ENCODE data around the gene GRB10. TPM values are rescaled to one million over a fixed set of nuclear protein-coding genes. Genes with fewer than 3 reads are reported as not detected.
A peak's percentile ranks its signal among the peaks of the same experiment; 100 is the strongest.

Gene GRB10
- total RNA-seq, 1 donor = 65.2 TPM

DNA sequence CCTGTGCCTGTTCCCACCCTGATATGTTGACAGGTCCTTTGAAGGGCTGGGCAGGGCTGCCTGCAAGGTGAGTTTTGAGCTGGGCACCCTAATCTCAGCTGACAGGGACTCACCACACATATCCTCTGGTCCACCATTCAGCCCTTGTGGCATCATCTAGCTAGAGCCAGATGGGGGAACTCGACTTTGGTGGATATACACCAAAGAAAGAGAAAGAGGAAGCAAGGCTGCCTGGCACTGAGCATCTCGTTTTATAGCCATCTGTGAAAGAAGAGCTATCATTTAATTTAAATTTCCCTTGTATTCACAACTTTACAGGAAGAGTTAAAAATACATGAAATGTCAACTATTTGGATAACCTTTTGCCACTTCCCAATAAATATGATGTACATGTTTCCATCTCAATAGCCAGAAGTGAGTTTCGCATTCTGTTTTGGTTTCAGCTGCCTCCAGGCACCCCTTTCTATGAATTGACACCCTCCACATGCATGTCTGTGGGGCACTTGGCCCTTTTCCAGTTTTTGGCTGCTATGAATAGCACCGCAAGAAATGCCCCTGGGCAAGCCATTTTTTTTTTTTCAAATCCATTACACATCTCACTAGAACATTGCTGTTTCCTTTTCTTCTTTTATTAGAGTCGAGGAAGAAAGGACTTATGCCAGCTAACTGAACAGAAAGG is 22.9 kb upstream of the GRB10 start:
- peak in 1 of 3 donors; percentile 72 for DNase-seq (ENCODE audit: low read depth in 2 of 3, low spot score in 2 of 3)

DNA sequence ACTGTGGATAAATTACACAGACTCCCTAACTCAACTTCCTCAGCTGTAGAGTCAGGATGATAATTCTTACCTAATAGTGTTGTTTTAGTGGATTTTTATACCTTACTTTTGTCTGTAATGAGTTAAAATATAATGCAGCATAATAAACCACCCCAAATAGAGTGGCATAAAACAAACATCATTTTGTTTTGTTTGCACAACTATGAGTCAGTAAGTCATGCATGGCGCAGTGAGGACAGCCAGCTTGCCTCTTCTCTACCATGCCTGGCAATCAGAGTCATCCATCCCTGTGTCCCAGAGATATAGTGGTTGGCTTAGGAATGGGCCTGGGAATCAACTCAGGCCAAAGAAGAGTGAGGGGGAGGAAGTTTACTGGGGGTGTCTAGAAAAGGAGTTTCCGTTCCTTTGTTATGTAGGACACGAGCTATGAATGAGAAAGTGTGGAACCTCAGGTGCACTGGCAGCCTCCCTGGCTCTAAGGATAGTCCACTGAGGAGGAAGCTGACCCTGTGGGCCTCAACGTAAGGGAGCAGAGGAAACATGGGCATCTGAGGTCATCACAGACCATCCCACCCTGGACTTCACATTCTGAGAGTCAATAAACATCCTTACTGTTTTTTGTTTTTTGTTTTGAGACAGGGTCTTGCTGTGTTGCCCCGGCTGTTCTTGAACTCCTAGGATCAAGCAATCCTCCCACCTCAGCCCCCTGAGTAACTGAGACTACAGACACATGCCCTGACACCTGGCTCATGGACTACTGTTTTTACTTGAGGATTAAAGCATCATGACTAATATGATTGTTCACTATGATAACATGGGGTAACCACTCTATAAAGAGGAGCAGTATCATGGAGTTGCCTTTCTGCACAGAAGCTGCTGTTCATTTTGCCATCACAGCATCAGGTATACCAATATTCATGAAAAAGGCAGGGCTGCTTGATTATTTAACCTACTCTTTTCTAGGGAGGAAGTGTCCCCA is 21.0 kb upstream of the GRB10 start:
- DNase-seq (ENCODE audit: low read depth in 2 of 3, low spot score in 2 of 3) = no peak

- DNase-seq (ENCODE audit: low read depth in 2 of 3, low spot score in 2 of 3) = no peak
Measured at GRCh38 chr7:50801907-50802306, 19.2 kb upstream of the GRB10 start.

GRCh38 chr7:50799873-50800272 is 17.2 kb upstream of the GRB10 start:
- DNase-seq (ENCODE audit: low read depth in 2 of 3, low spot score in 2 of 3) = no peak

GRCh38 chr7:50798126-50798525 is 15.4 kb upstream of the GRB10 start:
- no peak for DNase-seq (ENCODE audit: low read depth in 2 of 3, low spot score in 2 of 3)

GRCh38 chr7:50795831-50796230 is 13.1 kb upstream of the GRB10 start:
- DNase-seq (ENCODE audit: low read depth in 2 of 3, low spot score in 2 of 3) = peak in 1 of 3 donors; percentile 36

GRCh38 chr7:50795253-50795652 is 12.6 kb upstream of the GRB10 start:
- no peak for DNase-seq (ENCODE audit: low read depth in 2 of 3, low spot score in 2 of 3)

DNA sequence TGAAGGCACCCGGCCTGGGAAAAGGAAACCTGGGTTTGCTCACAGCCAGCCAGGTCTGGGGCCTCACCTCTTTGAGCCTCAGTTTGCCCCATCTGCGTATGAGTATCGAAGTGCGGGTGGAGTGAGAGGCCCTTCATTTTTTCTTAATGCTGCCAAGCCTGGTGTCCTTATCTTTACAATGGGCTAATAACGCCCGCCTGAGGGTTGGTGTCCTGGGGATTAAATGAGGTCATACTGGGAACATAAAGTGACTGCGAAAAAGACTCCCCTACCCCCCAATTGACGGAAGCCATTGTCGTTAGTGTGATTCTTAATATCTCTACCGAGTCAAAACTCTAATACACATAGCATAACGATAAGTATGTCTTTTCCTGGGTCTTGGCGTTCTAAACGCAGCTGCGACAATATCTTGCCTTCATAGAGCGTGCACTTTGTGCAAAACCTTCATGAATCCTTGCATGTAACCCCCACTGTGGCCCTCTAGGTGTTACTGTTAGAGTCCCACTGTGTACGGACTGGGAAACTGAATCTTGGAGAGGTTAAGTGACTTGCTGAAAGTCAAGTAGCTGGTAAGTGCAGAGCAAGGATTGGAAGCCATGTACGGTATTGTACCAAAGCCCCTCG is 11.4 kb upstream of the GRB10 start:
- DNase-seq (ENCODE audit: low read depth in 2 of 3, low spot score in 2 of 3) = no peak

DNA sequence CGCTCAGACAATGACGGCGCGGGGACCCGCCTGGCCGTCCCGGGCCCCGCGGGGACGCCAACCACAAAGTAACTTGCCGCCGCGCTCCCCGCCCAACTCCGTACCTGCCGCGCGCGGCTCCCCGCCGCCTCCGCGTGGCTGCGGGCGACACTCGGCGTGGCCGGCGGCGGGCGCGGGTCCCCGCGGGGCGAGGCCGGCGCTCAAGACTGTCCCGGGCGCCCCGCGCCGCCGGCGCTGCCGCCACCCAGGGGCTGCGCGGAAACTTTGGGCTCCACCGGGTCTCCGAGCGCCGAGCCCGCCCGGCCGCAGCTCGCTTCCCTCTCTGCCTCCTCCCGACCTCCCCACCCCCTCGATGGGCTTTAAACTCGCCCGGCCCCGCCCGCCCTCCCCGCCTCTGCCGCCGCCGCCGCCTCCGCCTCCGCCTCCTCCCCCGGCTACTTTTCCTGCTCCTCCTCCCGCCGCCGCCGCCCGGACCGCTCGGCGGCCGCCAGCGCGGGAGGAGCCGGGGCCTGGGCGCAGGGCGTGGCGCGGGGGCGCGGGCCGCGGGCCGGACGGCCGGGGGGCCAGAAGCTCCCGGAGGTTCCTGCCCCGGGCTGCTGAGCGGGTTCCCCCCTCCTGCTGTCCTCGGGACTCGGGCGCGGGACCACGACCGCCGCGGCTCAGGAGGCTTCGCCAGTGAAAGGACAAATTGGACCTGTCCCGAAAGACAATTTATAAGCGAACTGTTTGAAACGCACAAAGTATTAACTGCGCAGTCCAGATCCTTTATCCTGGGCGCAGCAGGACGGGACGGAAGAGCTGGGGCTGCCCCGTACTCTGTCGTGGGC is 10.6 kb upstream of the GRB10 start:
- peak in 2 of 3 donors; percentile 66 to 71 for DNase-seq (ENCODE audit: low read depth in 2 of 3, low spot score in 2 of 3)

DNA sequence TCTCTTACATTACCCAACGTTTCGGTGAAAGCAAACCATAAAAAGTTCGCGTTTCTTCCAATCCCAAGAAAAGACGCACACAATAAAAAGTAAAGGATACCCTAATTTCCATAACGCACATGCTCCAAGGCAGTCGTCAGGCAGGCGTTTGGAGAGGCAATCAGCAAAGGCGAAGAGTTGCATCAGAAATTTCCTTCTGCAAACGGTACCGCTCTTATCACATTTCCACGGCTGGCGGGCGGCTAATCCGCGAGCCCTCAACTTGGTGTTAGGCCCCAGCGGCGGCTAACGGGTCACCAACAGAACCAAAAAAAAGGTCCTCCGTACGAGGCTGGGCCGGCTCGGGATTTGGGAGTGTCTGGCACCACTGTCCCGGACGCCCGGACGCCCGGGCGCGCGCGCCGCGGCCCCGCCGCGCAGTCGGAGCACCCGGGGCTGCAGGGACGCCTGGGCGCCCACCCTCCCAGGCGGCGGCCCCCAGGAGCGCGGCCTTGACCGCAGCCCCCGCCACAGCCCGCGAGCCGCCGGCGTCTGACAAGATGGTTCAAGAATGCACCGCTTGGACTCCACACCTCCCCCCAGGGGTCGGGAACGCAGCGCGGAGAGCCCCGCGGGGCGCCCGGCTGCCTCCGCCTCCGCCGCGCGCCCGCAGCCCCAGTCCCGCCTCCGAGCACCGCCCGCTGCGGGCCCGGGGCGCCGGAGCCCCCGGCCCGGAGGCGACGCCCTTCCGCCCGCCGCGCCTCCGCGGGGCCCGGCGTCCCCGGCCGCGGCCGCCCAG is 9.8 kb upstream of the GRB10 start:
- peak in 2 of 3 donors; percentile 49 to 51 for DNase-seq (ENCODE audit: low read depth in 2 of 3, low spot score in 2 of 3)

GRCh38 chr7:50791938-50792341 is 9.2 kb upstream of the GRB10 start:
- peak in 1 of 3 donors; percentile 31 for DNase-seq (ENCODE audit: low read depth in 2 of 3, low spot score in 2 of 3)

DNA sequence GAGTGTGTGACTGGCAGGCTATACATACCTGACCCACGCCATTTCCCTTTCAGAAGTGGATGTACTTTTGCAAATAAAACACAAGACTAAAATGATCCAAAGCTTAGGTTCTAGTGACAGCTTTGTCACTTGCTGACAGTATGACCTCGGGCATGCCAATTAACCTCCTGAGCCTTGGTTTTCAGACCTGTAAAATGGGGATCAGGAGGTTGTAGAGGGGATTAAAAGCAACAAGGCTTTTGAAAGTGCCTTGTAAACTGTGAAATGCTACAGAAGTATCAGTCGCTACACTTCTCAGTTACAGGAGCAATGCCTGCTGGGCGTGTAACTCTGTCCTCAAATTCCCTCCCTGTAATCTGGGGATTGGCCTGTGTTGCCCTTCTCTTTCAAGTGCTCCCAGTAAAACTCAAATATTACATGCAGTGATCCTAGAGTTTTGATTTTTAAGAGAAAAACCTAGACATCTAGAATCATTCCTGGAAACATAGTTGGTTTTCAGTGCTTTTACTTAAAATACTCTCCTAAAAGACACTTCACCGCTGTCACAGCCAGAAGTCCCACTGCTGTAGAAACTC is 8.8 kb upstream of the GRB10 start:
- no peak for DNase-seq (ENCODE audit: low read depth in 2 of 3, low spot score in 2 of 3)

DNA sequence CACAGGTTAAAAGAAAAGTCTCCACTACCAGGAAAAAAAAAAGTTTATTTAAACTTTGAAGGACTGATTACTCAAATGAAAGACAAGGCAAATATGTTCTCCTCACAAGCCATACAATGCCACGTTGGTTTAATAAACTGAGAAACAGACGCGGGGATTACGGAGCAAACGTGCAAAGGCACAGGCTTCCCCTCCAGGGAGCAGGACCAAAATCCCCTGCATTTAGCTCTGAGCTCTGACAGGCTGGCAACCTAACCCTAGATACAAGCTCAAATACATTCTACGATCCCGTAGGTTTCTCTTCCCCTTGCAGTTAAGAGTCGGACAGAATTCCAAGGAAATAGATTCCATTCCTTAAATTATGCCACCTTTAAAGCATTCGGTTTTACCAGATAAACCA is 7.7 kb upstream of the GRB10 start:
- DNase-seq (ENCODE audit: low read depth in 2 of 3, low spot score in 2 of 3) = no peak

DNA sequence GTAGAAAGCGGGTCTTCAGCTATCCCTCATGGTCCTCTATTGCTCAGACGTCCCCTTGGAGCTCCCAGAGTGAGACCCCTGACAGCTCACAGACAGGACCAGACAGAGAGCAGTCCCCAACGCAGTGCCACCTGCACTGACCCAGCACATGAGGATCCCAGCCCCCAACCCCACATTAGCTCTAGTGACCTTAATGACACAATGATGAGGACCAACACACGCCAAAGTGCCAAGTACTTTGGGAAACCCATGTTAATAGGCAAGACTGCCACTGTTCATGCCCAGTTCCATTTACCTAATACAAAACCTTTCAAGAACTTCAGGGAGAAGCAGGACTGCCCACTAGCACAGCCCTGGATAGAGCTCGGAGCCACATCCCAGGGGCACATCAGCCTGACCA is 5.7 kb upstream of the GRB10 start:
- peak in 1 of 3 donors; percentile 19 for DNase-seq (ENCODE audit: low read depth in 2 of 3, low spot score in 2 of 3)

DNA sequence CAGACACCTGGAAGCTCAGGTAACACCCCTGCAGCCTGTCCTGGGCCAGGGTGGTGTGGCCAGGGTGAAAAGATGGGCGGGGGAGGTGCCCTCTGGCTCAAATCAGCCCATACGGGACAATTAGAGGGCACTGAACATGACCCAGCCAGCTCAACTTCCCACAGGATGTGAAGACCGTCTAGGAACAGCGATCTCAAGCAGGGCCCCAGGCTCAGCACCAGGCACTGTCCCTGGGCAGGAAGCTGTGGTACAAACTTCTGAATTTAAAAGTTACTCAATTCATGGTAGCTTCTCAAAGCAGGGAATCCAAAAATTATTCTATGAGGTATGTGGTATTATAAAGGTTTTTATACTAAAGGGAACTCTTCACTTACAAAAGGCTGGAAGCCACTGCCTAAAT is 5.1 kb upstream of the GRB10 start:
- DNase-seq (ENCODE audit: low read depth in 2 of 3, low spot score in 2 of 3) = no peak

- no peak for DNase-seq (ENCODE audit: low read depth in 2 of 3, low spot score in 2 of 3)
Measured at GRCh38 chr7:50785346-50785745, 2.6 kb upstream of the GRB10 start.

DNA sequence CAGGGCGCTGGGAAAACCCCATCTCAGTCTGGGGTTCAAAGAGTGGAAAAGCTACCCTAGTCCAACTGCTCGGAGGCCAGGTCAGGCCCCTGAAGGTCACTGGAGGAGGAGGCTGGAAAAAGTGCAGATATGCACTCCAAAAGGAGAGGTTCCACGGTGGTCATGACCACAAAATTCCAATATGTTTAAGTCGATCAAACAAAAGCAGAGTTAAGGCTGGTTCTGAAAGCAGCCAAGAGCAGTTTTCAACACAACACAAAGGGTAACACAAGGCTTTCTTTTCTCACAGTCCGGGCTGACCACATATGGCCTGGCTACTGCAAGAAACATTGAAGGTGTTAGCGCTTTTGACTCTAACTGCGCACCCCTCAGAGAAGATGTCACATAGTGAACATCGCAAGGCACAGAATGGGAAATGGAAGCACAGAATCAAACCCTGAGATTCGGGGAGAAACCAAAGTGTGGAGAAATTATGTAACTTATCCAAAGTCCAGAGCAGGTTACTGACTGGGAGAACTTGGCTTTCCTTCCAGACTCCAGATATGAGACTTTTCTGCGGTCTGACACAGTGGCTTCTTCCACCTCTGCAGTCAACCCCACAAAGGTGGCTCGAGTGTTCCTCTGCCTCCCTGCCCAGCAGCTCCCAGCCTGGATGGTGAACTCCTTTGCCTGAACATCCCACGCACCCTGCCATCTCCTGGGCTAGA is 1.3 kb upstream of the GRB10 start:
- DNase-seq (ENCODE audit: low read depth in 2 of 3, low spot score in 2 of 3) = no peak

DNA sequence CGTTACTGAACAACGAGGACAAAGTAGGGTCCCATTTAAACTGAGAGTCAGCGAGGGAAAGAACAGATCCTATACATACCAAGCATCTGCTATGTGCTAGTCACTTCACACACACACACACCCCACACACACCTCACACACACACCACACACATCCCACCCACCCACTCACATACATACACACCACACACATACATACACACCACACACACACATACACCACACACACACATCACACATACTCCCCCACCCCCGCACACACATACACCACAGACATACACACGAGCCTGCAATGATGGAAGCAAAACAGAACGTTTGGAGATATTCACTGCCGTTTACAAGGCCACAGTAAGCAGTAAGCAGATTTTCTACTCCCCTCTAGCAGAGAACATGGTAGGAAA is 607 bp upstream of the GRB10 start:
- DNase-seq (ENCODE audit: low read depth in 2 of 3, low spot score in 2 of 3) = no peak

All from hematopoietic multipotent progenitor cell (in vitro differentiated cells).